Activated naive CD4-positive, alpha-beta T cell treated with anti-CD3 and anti-CD28 coated beads, Interleukin-2, amount 50 U/mL, for 24 hours (primary cell): ENCODE results near the gene PTPRK.

ENCODE experiments used
- H3K27ac Mint-ChIP-seq: one replicate; pipeline ENCODE4 v1.8.0; 2021; ENCODE audit warnings: mild to moderate bottlenecking, mixed read lengths
- H3K27me3 Mint-ChIP-seq: one replicate; pipeline ENCODE4 v1.8.0; 2021; ENCODE audit warnings: mixed read lengths
- H3K36me3 Mint-ChIP-seq: one replicate; pipeline ENCODE4 v1.8.0; 2021; ENCODE audit warnings: mixed read lengths
- H3K4me1 Mint-ChIP-seq: one replicate; pipeline ENCODE4 v1.8.0; 2021; ENCODE audit warnings: mixed read lengths
- H3K4me3 Mint-ChIP-seq: one replicate; pipeline ENCODE4 v1.8.0; 2021; ENCODE audit warnings: mild to moderate bottlenecking, mixed read lengths
- H3K9me3 Mint-ChIP-seq: one replicate; pipeline ENCODE4 v1.8.0; 2021; ENCODE audit warnings: mixed read lengths

The PTPRK gene

DNA sequence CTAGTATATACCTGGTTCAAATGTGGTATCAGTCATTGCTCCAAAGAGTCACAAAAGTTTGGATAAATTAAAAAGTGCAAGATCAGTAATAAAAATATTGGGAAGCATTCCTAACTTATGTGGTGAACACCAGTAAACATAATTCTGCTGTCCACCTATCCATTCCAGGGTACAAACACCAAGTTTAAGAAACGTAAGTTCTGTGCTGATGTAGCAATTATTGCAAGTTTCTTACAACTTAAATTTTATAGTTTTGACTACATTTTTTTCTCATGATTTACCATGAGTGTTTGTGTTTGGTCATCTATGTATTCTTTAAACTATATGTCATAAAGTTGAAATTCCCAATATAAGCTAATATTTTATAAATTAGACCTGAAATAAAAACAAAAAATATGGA, 364.6 kb downstream of the PTPRK start:
- Mint-ChIP-seq H3K9me3 (no peaks in the 10 kb centered on the region), H3K4me1 (no peaks in the 10 kb centered on the region), H3K27ac (no peak overlapping the region), H3K27me3 (no peaks in the 10 kb centered on the region), H3K4me3 (no peak overlapping the region), H3K36me3 (no peaks in the 10 kb centered on the region)

- no peaks in the 10 kb centered on the region for H3K27me3 Mint-ChIP-seq
- H3K4me1 Mint-ChIP-seq: no peaks in the 10 kb centered on the region
- no peaks in the 10 kb centered on the region for H3K36me3 Mint-ChIP-seq
- H3K4me3 Mint-ChIP-seq: no peak overlapping the region
- no peaks in the 10 kb centered on the region for H3K9me3 Mint-ChIP-seq
- H3K27ac Mint-ChIP-seq: no peak overlapping the region
These were observed 367.8 kb downstream of the PTPRK start for GRCh38 chr6:128152551-128152950.

DNA sequence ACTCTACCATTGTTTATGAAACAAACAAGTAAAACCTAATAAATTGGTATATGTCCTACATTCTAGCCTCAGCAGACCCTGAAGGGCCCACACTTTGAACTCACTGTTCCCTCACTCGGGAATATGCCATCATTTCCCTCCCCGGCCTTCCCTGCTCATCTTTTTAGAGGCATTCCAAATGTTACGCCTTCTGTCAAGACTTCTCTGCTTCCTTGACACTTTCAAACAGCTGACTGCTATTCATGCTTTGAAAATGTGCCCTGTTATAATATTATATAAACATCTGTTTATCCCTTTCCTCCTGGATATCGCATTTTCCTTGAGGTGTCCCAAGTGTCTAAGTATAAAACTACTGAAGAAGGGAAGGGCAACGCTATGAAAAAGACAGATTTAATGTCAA, 370.0 kb downstream of the PTPRK start:
- Mint-ChIP-seq H3K27me3 (no peaks in the 10 kb centered on the region), H3K4me3 (no peak overlapping the region), H3K9me3 (no peaks in the 10 kb centered on the region), H3K36me3 (no peaks in the 10 kb centered on the region), H3K4me1 (no peaks in the 10 kb centered on the region), H3K27ac (no peak overlapping the region)

DNA sequence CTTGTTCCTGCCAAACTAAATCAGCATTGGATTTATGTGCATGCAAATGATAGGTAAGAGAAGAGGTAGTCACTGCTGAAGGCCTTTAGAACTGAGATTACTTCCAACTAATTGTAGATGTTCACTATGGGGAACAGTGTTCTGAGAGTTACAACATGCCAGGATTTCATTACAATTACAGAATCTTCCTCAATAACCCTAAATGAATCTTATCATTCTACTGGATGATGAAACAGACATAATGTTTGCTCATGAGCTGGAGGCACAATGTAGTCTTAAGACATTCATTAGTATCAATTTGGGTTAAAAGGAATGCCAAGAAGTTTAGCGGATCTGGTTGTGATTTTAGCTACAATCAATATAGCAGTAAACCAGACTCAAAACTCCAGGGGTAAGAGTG, 370.6 kb downstream of the PTPRK start:
- H3K4me3 Mint-ChIP-seq: no peak overlapping the region
- H3K27ac Mint-ChIP-seq: no peak overlapping the region
- peaks cover 2% of the 10 kb centered on the region for H3K4me1 Mint-ChIP-seq
- no peaks in the 10 kb centered on the region for H3K9me3 Mint-ChIP-seq
- H3K36me3 Mint-ChIP-seq: no peaks in the 10 kb centered on the region
- no peaks in the 10 kb centered on the region for H3K27me3 Mint-ChIP-seq

- H3K4me3 Mint-ChIP-seq: no peak overlapping the region
- H3K36me3 Mint-ChIP-seq: no peaks in the 10 kb centered on the region
- no peaks in the 10 kb centered on the region for H3K9me3 Mint-ChIP-seq
- peaks cover 14% of the 10 kb centered on the region for H3K4me1 Mint-ChIP-seq
- no peak overlapping the region for H3K27ac Mint-ChIP-seq
- H3K27me3 Mint-ChIP-seq: no peaks in the 10 kb centered on the region
These were observed 376.1 kb downstream of the PTPRK start for GRCh38 chr6:128144320-128144719.

DNA sequence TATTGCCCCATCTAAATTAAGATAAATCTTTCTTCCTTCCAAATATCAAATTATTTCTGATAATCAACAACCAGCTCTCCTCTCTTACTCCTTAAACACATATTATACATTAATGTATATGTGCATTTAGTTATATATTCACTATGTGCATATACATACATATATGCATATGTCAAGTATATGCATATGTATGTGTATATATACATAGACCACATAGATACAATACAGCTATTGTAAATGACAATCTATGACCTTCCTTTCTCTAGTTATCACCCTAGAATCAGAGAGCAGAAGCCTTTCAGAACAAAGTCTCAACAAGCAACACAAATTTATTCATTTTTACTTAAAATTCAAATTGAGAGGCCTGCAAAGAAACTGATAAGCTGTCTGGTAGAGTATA, 378.5 kb downstream of the PTPRK start:
- Mint-ChIP-seq H3K27ac (no peak overlapping the region), H3K4me3 (no peak overlapping the region), H3K36me3 (no peaks in the 10 kb centered on the region), H3K27me3 (no peaks in the 10 kb centered on the region), H3K9me3 (no peaks in the 10 kb centered on the region), H3K4me1 (peaks cover 19% of the 10 kb centered on the region)

GRCh38 chr6:128139519-128139918, 380.9 kb downstream of the PTPRK start:
- Mint-ChIP-seq H3K36me3 (no peaks in the 10 kb centered on the region), H3K27me3 (no peaks in the 10 kb centered on the region), H3K4me1 (peaks cover 14% of the 10 kb centered on the region), H3K9me3 (no peaks in the 10 kb centered on the region), H3K27ac (no peak overlapping the region), H3K4me3 (no peak overlapping the region)

- Mint-ChIP-seq H3K4me1 (peaks cover 7% of the 10 kb centered on the region), H3K9me3 (no peaks in the 10 kb centered on the region), H3K27me3 (no peaks in the 10 kb centered on the region), H3K27ac (no peak overlapping the region), H3K36me3 (no peaks in the 10 kb centered on the region), H3K4me3 (no peak overlapping the region)
These were observed 381.7 kb downstream of the PTPRK start for GRCh38 chr6:128138694-128139093.

GRCh38 chr6:128135325-128135724, 385.1 kb downstream of the PTPRK start:
- Mint-ChIP-seq H3K27me3 (no peaks in the 10 kb centered on the region), H3K36me3 (peaks cover 2% of the 10 kb centered on the region), H3K27ac (no peak overlapping the region), H3K4me3 (no peak overlapping the region), H3K9me3 (peaks cover 5% of the 10 kb centered on the region), H3K4me1 (peaks cover 6% of the 10 kb centered on the region)

DNA sequence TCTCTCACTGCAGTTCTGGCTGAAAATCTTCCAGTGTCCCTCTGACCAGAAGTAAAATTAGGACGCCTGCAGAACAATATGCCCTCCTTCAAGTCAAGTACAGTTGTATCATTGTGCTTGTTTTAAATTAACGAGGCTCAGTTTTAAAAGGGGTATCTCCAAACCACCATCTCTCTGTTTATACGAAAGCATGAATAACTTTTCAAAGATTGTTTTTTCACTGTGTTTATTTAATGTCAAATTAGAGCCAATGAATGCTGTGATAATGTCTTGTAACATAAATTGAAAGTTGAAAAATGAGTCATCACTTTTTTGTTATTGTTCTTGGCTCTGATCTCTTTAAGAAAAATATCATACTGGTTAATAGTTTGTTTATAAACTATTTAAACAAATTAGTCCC, 388.8 kb downstream of the PTPRK start:
- Mint-ChIP-seq H3K4me1 (no peaks in the 10 kb centered on the region), H3K4me3 (no peak overlapping the region), H3K27ac (no peak overlapping the region), H3K9me3 (peaks cover 5% of the 10 kb centered on the region), H3K36me3 (peaks cover 2% of the 10 kb centered on the region), H3K27me3 (no peaks in the 10 kb centered on the region)

- Mint-ChIP-seq H3K4me3 (no peak overlapping the region), H3K27ac (no peak overlapping the region), H3K27me3 (no peaks in the 10 kb centered on the region), H3K9me3 (peaks cover 5% of the 10 kb centered on the region), H3K4me1 (no peaks in the 10 kb centered on the region), H3K36me3 (peaks cover 2% of the 10 kb centered on the region)
These were observed 389.4 kb downstream of the PTPRK start for GRCh38 chr6:128131036-128131435.

- H3K27me3 Mint-ChIP-seq: no peaks in the 10 kb centered on the region
- H3K4me3 Mint-ChIP-seq: no peak overlapping the region
- H3K9me3 Mint-ChIP-seq: peaks cover 5% of the 10 kb centered on the region
- H3K4me1 Mint-ChIP-seq: no peaks in the 10 kb centered on the region
- peaks cover 2% of the 10 kb centered on the region for H3K36me3 Mint-ChIP-seq
- H3K27ac Mint-ChIP-seq: no peak overlapping the region
These were observed 390.7 kb downstream of the PTPRK start for GRCh38 chr6:128129679-128130078.

DNA sequence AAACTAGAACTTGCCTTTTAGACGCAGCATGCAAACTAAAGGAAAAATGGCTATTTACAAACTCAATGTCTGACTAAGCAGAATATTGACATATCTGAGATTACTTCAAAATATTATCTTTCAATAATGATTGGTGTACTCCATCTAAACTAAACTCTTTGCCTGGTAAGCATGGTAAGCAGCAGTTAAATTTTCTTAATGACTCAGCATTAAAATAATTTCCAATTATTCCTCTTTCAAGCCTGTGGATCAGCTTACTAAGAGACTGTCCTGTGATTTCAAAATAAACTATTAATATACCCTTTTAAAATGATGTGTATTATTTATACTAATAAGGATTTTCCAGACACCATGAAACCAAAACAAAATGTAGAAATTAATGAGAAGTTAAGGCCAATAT, 392.7 kb downstream of the PTPRK start:
- H3K36me3 Mint-ChIP-seq: peaks cover 2% of the 10 kb centered on the region
- no peaks in the 10 kb centered on the region for H3K4me1 Mint-ChIP-seq
- no peaks in the 10 kb centered on the region for H3K27me3 Mint-ChIP-seq
- no peak overlapping the region for H3K4me3 Mint-ChIP-seq
- peaks cover 4% of the 10 kb centered on the region for H3K9me3 Mint-ChIP-seq
- no peak overlapping the region for H3K27ac Mint-ChIP-seq

DNA sequence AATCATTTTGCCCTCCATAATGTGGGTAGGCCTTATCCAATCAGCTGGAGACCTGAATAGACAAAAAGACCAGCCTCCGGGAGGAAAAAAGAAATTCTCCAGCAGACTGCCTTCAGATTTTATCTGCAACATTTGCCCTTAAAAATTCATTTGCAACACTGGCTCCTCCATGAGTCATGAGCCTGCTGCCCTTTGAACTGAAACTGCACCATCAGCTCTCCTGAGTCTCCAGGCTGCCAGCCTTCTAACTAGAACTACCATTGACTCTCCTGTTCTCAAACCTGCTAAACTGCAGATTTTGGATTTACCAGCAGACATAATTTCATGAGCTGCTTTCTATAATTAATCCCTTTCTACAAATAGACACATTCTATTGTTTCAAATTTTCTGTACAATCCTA, 395.7 kb downstream of the PTPRK start:
- Mint-ChIP-seq H3K36me3 (no peaks in the 10 kb centered on the region), H3K4me1 (peaks cover 8% of the 10 kb centered on the region), H3K4me3 (no peak overlapping the region), H3K9me3 (no peaks in the 10 kb centered on the region), H3K27ac (no peak overlapping the region), H3K27me3 (no peaks in the 10 kb centered on the region)

DNA sequence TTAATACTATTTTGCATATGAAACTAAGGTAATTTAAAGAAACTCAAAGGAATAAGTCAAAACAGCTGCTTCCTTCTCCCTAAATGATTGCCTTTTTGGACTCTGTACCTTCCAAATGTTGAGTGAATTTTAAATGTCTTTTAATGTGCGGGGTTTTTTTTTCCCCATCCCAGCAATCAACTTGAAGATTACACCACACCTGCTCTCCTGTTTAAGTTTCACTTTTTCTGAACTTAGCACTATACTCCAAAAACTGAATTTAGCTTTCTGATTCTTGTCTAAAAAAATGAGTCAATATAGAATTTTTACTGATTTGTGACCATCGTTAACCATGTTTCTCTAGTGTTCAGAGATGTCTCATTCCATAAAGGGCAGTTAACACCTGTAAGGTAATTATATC, 398.8 kb downstream of the PTPRK start:
- no peaks in the 10 kb centered on the region for H3K36me3 Mint-ChIP-seq

DNA sequence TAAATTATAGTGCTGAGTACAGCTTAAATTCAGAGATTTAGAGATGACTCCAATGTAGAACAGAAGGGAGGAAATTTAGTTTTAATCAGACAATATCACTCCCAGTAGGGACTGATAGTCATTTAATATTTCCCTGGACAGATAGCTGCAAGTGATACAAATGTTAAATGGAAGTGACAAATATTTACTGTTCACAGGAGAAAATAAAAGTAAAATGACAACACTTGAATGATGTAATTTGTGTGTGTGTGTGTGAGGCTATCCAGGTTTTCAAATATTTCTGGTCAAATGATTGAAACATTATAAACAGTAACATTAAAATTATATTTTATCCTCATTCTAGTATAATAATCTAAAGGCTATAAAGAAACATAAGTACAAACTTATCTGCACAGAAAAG, 399.2 kb downstream of the PTPRK start:
- H3K4me1 Mint-ChIP-seq: peaks cover 8% of the 10 kb centered on the region

More for the DNA sequence above, 398.8 kb downstream of the PTPRK start:
- no peak overlapping the region for H3K4me3 Mint-ChIP-seq
- H3K27ac Mint-ChIP-seq: no peak overlapping the region
- no peaks in the 10 kb centered on the region for H3K9me3 Mint-ChIP-seq
- no peaks in the 10 kb centered on the region for H3K27me3 Mint-ChIP-seq
- peaks cover 8% of the 10 kb centered on the region for H3K4me1 Mint-ChIP-seq

GRCh38 chr6:128118401-128118800, 402.0 kb downstream of the PTPRK start:
- H3K4me1 Mint-ChIP-seq: peaks cover 8% of the 10 kb centered on the region
- no peak overlapping the region for H3K4me3 Mint-ChIP-seq
- H3K36me3 Mint-ChIP-seq: peaks cover 1% of the 10 kb centered on the region

More for the DNA sequence above, 399.2 kb downstream of the PTPRK start:
- Mint-ChIP-seq H3K36me3 (no peaks in the 10 kb centered on the region), H3K27me3 (no peaks in the 10 kb centered on the region), H3K9me3 (no peaks in the 10 kb centered on the region), H3K27ac (no peak overlapping the region), H3K4me3 (no peak overlapping the region)

More at GRCh38 chr6:128118401-128118800, 402.0 kb downstream of the PTPRK start:
- H3K9me3 Mint-ChIP-seq: peaks cover 4% of the 10 kb centered on the region
- H3K27me3 Mint-ChIP-seq: no peaks in the 10 kb centered on the region
- H3K27ac Mint-ChIP-seq: no peak overlapping the region
